Measurements from ENCODE around the gene RAE1. TPM values are rescaled to one million over a fixed set of nuclear protein-coding genes. Genes with fewer than 3 reads are reported as not detected.

Gene RAE1
- total and polyA plus RNA-seq, 9 donors = 19.9 to 30.5 (median 24.9) TPM

GRCh38 chr20:57378646-57379262 is 27.7 kb downstream of the RAE1 start:
- peaks cover 59% of the 10 kb centered on the region for H3K36me3 ChIP-seq (ENCODE audit: control insufficient read depth, insufficient read depth, low read length)
- no peaks in the 10 kb centered on the region for H3K9me3 ChIP-seq (replicated peaks; ENCODE audit: control insufficient read depth, low read depth, low read length)
- DNase-seq = no peak
- WGBS (ENCODE audit: insufficient coverage) = 67% methylated on average over 1 of the region's 4 CpGs
- H3K4me3 ChIP-seq (ENCODE audit: low read length) = no peak overlapping the region
- H3K4me1 ChIP-seq (ENCODE audit: control insufficient read depth, insufficient read depth, low read length) = no peaks in the 10 kb centered on the region
- no peaks in the 10 kb centered on the region for H3K27me3 ChIP-seq (ENCODE audit: control insufficient read depth, insufficient read depth, low read length)
- no peak overlapping the region for H3K27ac ChIP-seq (ENCODE audit: low read length)

GRCh38 chr20:57379263-57379647 is 28.2 kb downstream of the RAE1 start:
- Histone ChIP-seq H3K27ac (ENCODE audit: low read length) (no peak overlapping the region), H3K4me3 (ENCODE audit: low read length) (no peak overlapping the region), H3K27me3 (ENCODE audit: control insufficient read depth, insufficient read depth, low read length) (no peaks in the 10 kb centered on the region), H3K9me3 (replicated peaks; ENCODE audit: control insufficient read depth, low read depth, low read length) (no peaks in the 10 kb centered on the region), H3K4me1 (ENCODE audit: control insufficient read depth, insufficient read depth, low read length) (no peaks in the 10 kb centered on the region), H3K36me3 (ENCODE audit: control insufficient read depth, insufficient read depth, low read length) (peaks cover 56% of the 10 kb centered on the region)
- DNase-seq = no peak
- no CpG with 5 or more reads among the region's 5 CpGs for WGBS (ENCODE audit: insufficient coverage)

- Histone ChIP-seq H3K9me3 (replicated peaks; ENCODE audit: control insufficient read depth, low read depth, low read length) (no peaks in the 10 kb centered on the region), H3K27me3 (ENCODE audit: control insufficient read depth, insufficient read depth, low read length) (no peaks in the 10 kb centered on the region), H3K27ac (ENCODE audit: low read length) (no peak overlapping the region), H3K36me3 (ENCODE audit: control insufficient read depth, insufficient read depth, low read length) (peaks cover 51% of the 10 kb centered on the region), H3K4me1 (ENCODE audit: control insufficient read depth, insufficient read depth, low read length) (no peaks in the 10 kb centered on the region), H3K4me3 (ENCODE audit: low read length) (no peak overlapping the region)
- no peak for DNase-seq
- 86% methylated on average over 8 of the region's 10 CpGs for WGBS (ENCODE audit: insufficient coverage)
Measured at GRCh38 chr20:57380081-57380750, 29.2 kb downstream of the RAE1 start.

GRCh38 chr20:57381596-57382503 is 30.8 kb downstream of the RAE1 start:
- no peak overlapping the region for H3K27ac ChIP-seq (ENCODE audit: low read length)
- peaks cover 41% of the 10 kb centered on the region for H3K36me3 ChIP-seq (ENCODE audit: control insufficient read depth, insufficient read depth, low read length)
- H3K4me3 ChIP-seq (ENCODE audit: low read length) = no peak overlapping the region
- H3K4me1 ChIP-seq (ENCODE audit: control insufficient read depth, insufficient read depth, low read length) = no peaks in the 10 kb centered on the region
- 40% methylated on average over 15 of the region's 20 CpGs for WGBS (ENCODE audit: insufficient coverage)
- no peaks in the 10 kb centered on the region for H3K9me3 ChIP-seq (replicated peaks; ENCODE audit: control insufficient read depth, low read depth, low read length)
- DNase-seq = peak; percentile 82
- H3K27me3 ChIP-seq (ENCODE audit: control insufficient read depth, insufficient read depth, low read length) = no peaks in the 10 kb centered on the region

- WGBS (ENCODE audit: insufficient coverage) = no CpG with 5 or more reads among the region's 5 CpGs
- H3K36me3 ChIP-seq (ENCODE audit: control insufficient read depth, insufficient read depth, low read length) = peaks cover 35% of the 10 kb centered on the region
Measured at GRCh38 chr20:57382516-57382915, 31.5 kb downstream of the RAE1 start.

GRCh38 chr20:57383447-57384347 is 32.6 kb downstream of the RAE1 start:
- 83% methylated on average over 6 of the region's 20 CpGs for WGBS (ENCODE audit: insufficient coverage)
- no peaks in the 10 kb centered on the region for H3K9me3 ChIP-seq (replicated peaks; ENCODE audit: control insufficient read depth, low read depth, low read length)

More at GRCh38 chr20:57382516-57382915, 31.5 kb downstream of the RAE1 start:
- no peak for DNase-seq
- Histone ChIP-seq H3K4me3 (ENCODE audit: low read length) (no peak overlapping the region), H3K9me3 (replicated peaks; ENCODE audit: control insufficient read depth, low read depth, low read length) (no peaks in the 10 kb centered on the region), H3K4me1 (ENCODE audit: control insufficient read depth, insufficient read depth, low read length) (no peaks in the 10 kb centered on the region), H3K27ac (ENCODE audit: low read length) (no peak overlapping the region), H3K27me3 (ENCODE audit: control insufficient read depth, insufficient read depth, low read length) (no peaks in the 10 kb centered on the region)

GRCh38 chr20:57384486-57384885 is 33.4 kb downstream of the RAE1 start:
- no peak for DNase-seq
- H3K4me3 ChIP-seq (ENCODE audit: low read length) = no peak overlapping the region
- H3K27me3 ChIP-seq (ENCODE audit: control insufficient read depth, insufficient read depth, low read length) = no peaks in the 10 kb centered on the region
- no peak overlapping the region for H3K27ac ChIP-seq (ENCODE audit: low read length)
- WGBS (ENCODE audit: insufficient coverage) = 96% methylated on average over 5 of the region's 8 CpGs
- H3K9me3 ChIP-seq (replicated peaks; ENCODE audit: control insufficient read depth, low read depth, low read length) = no peaks in the 10 kb centered on the region
- H3K36me3 ChIP-seq (ENCODE audit: control insufficient read depth, insufficient read depth, low read length) = peaks cover 20% of the 10 kb centered on the region
- H3K4me1 ChIP-seq (ENCODE audit: control insufficient read depth, insufficient read depth, low read length) = peaks cover 2% of the 10 kb centered on the region

More at GRCh38 chr20:57383447-57384347, 32.6 kb downstream of the RAE1 start:
- Histone ChIP-seq H3K4me3 (ENCODE audit: low read length) (no peak overlapping the region), H3K36me3 (ENCODE audit: control insufficient read depth, insufficient read depth, low read length) (peaks cover 24% of the 10 kb centered on the region), H3K4me1 (ENCODE audit: control insufficient read depth, insufficient read depth, low read length) (no peaks in the 10 kb centered on the region), H3K27me3 (ENCODE audit: control insufficient read depth, insufficient read depth, low read length) (no peaks in the 10 kb centered on the region), H3K27ac (ENCODE audit: low read length) (no peak overlapping the region)
- DNase-seq = no peak

- Histone ChIP-seq H3K27me3 (ENCODE audit: control insufficient read depth, insufficient read depth, low read length) (no peaks in the 10 kb centered on the region), H3K4me3 (ENCODE audit: low read length) (no peak overlapping the region), H3K9me3 (replicated peaks; ENCODE audit: control insufficient read depth, low read depth, low read length) (no peaks in the 10 kb centered on the region), H3K4me1 (ENCODE audit: control insufficient read depth, insufficient read depth, low read length) (peaks cover 9% of the 10 kb centered on the region), H3K36me3 (ENCODE audit: control insufficient read depth, insufficient read depth, low read length) (peaks cover 16% of the 10 kb centered on the region), H3K27ac (ENCODE audit: low read length) (no peak overlapping the region)
- no peak for DNase-seq
- WGBS (ENCODE audit: insufficient coverage) = 84% methylated on average over 25 of the region's 29 CpGs
Measured at GRCh38 chr20:57384953-57385761, 34.1 kb downstream of the RAE1 start.

- H3K9me3 ChIP-seq (replicated peaks; ENCODE audit: control insufficient read depth, low read depth, low read length) = no peaks in the 10 kb centered on the region
- WGBS (ENCODE audit: insufficient coverage) = 92% methylated on average over 2 of the region's 6 CpGs
- DNase-seq = no peak
- H3K27ac ChIP-seq (ENCODE audit: low read length) = no peak overlapping the region
- H3K27me3 ChIP-seq (ENCODE audit: control insufficient read depth, insufficient read depth, low read length) = no peaks in the 10 kb centered on the region
- H3K36me3 ChIP-seq (ENCODE audit: control insufficient read depth, insufficient read depth, low read length) = peaks cover 8% of the 10 kb centered on the region
- H3K4me1 ChIP-seq (ENCODE audit: control insufficient read depth, insufficient read depth, low read length) = peaks cover 17% of the 10 kb centered on the region
- no peak overlapping the region for H3K4me3 ChIP-seq (ENCODE audit: low read length)
Measured at GRCh38 chr20:57385940-57386339, 34.9 kb downstream of the RAE1 start.

Measured in muscle of leg (tissue), 11 donors.